ENCODE results near the gene ATF5.

ATF5 gene

DNA sequence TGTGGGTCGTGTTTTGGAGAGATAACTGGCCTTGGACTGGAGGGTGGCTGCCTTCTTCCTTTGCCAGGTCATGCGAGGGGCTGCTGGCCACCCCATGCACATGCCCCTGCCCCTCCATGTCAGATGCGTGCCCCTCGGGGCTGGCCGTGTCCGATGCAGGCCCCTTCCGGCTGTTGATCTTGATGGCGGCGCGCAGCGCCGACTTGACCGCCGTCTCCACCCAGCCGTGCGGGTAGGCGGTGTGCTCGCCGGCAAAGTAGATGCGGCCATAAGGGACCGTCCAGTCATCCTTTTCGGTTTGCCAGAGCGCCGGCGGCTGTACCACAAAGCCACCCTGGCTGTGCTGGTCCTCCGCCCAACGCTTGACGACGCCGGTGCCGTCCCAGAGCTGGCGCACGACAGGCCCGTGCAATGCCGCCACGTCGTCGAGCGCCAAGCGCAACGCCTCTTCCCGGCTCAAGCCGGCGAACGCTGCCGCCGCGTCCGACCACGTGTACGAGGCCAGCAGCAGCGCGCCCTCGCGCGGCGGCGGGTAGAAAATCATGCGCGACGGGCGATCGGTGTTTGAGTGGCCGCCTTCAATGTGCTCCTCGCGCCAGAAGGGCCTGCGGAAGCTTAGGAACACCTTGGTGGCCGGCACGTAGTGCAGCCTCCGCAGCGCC lies 39.2 kb upstream of the ATF5 start:
- no peaks in the 10 kb centered on the region for H3K36me3 Mint-ChIP-seq
- H3K4me1 Mint-ChIP-seq: peaks cover 61% of the 10 kb centered on the region
- H3K27ac Mint-ChIP-seq: peak overlapping the region; percentile 67
- DNase-seq (ENCODE audit: low spot score in 2 of 2) (peak in 1 of 2 donors; percentile 65), ATAC-seq (peak; percentile 54)
- H3K4me3 Mint-ChIP-seq: peak overlapping the region; percentile 92
- H3K9me3 Mint-ChIP-seq: no peaks in the 10 kb centered on the region

DNA sequence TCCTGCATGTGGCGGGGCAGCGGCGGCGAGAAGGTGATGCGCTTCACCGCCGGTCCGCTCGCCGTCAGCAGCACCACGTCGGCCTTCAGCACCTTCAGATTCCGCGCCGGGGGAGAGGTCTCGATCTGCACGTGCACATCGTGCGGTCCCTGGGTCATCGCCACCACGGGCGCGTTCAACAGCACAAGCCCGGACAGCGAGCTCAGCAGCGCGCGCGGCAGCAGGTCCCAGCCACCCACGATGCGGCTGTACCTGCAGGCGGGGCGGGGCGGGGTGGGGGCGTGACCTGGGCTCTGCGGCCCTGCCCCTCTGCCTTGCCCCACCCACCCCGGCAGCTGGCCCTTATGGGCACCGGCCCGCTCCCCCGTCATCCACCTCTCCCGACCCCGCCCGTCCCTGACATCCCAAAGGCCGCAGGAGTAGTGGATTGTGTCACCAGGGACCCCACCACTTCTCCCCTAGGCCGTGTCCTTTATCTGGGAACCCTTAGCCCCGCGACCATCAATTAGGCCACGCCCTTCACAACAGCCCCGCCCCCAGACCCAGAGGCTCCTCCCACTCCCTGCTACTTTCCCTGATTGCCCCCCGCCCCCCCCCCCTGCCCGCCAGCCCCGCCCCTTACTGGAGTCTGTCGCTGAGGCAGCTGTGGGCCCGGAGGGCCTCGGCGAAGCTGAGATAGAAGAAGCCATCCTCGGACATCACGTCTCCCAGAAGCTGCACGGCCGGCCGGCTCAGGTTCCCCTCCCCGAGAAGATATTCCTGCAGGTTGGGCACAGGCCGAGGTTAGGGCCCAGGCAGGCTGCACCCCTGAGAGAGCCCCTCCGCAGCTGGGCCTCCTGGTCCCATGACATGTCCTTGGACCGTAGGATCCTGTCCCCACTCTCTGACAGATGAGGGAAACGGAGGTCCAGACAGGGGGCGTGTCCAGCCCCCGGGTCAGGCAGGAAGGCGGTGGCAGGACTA lies 38.4 kb upstream of the ATF5 start:
- H3K4me1 Mint-ChIP-seq: peaks cover 69% of the 10 kb centered on the region
- no peaks in the 10 kb centered on the region for H3K9me3 Mint-ChIP-seq
- no peaks in the 10 kb centered on the region for H3K36me3 Mint-ChIP-seq
- peak overlapping the region; percentile 99 for H3K27ac Mint-ChIP-seq
- peak overlapping the region; percentile 92 for H3K4me3 Mint-ChIP-seq
- DNase-seq (ENCODE audit: low spot score in 2 of 2) (peak in 1 of 2 donors; percentile 84), ATAC-seq (peak; percentile 58)

- DNase-seq (ENCODE audit: low spot score in 2 of 2) (no peak), ATAC-seq (no peak)
- Mint-ChIP-seq H3K9me3 (no peaks in the 10 kb centered on the region), H3K36me3 (no peaks in the 10 kb centered on the region), H3K4me3 (peak overlapping the region; percentile 92), H3K4me1 (peaks cover 76% of the 10 kb centered on the region), H3K27ac (peak overlapping the region; percentile 99)
Measured at GRCh38 chr19:49891393-49891792, 37.6 kb upstream of the ATF5 start.

DNA sequence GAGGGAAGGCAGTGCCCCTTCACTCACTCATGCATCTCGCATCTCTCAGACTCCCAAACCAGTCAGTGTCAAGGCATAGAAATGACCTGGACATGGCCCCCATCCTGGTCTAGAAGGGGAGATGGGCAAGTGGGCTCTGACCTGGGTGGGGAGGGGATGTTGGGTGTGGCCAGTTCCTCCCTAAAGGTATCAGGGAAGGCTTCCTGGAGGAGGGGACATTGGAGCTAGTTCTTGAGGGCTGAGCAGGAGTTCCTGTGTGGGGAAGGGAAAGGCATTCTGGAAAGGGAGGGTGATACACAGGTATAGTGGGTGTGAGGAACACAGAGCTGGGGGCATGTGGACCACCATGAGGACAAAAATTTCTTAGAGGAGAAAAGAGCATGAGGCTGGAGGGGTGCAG lies 36.3 kb upstream of the ATF5 start:
- no peak for ATAC-seq
- H3K4me3 Mint-ChIP-seq: peak overlapping the region; percentile 92
- DNase-seq (ENCODE audit: low spot score in 2 of 2): no peak
- no peaks in the 10 kb centered on the region for H3K9me3 Mint-ChIP-seq
- H3K36me3 Mint-ChIP-seq: no peaks in the 10 kb centered on the region
- peaks cover 89% of the 10 kb centered on the region for H3K4me1 Mint-ChIP-seq
- H3K27ac Mint-ChIP-seq: peak overlapping the region; percentile 99

DNA sequence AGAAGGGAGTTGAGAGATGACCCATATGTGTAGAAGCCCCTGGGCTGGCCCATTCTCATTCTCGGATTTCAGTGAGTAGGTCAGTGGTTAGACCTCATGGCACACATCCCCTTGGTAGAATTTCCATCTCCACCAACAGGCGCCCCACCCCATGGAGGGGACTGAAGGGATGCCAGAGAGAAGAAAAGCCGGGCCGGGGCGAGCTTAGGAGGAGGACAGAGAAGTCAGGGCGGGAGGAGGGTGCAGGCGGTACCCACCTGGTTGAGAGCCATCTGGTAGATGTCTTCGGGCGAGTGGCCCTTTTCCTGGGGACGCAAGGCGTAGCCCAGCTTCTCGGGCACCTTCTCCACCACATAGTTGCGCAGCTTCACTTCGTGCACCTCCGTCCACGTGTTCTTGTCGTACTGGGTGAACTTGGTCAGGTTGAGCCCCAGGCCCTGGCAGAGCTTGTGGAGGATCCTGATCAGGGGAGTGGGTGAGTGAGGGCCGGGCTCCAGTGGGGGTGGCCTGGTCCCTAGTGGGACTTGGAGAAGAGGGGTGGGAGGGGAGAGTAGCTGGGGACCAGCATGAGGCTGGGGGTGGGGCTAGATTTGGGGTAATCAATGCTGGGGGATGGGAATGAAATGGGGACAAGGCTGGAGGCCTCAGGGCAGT lies 34.9 kb upstream of the ATF5 start:
- ATAC-seq: peak; percentile 5
- H3K9me3 Mint-ChIP-seq: no peaks in the 10 kb centered on the region
- no peak for DNase-seq (ENCODE audit: low spot score in 2 of 2)
- H3K4me3 Mint-ChIP-seq: peak overlapping the region; percentile 92
- H3K4me1 Mint-ChIP-seq: peaks cover 84% of the 10 kb centered on the region
- H3K27ac Mint-ChIP-seq: peak overlapping the region; percentile 99
- no peaks in the 10 kb centered on the region for H3K36me3 Mint-ChIP-seq

DNA sequence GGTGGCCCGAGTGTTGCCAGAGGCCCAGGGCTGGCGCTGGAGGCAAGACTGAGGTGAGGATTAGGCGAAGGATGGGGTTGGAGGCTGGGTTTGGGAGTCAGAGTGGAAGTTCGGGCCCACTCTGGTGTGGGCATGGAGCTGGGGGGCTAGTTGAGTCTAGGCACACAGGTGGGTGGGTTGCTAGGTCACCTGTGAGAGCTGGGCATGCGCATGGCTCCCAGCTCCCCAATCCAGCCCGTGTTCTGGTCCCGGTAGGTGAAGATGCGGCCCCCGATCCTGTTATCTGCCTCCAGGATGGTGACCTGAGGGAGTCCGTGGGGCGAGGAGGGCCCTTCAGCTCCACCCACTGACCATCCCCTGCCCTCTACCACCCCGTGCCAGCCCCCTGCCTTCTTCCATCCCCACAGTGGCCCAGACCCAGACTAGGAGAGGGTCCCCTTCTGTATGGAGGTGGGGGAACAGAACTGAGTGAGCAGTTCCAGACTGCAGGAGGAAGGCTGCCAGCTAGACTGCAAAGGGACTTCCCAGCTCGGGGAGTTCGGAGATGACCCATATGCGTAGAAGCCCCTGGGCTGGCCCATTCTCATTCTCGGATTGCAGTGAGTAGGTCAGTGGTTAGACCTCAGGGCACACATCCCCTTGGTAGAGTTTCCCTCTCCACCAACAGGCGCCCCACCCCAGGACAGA lies 34.0 kb upstream of the ATF5 start:
- H3K4me1 Mint-ChIP-seq: peaks cover 76% of the 10 kb centered on the region
- DNase-seq (ENCODE audit: low spot score in 2 of 2) (peak; percentile 63 to 85), ATAC-seq (peak; percentile 70)
- H3K36me3 Mint-ChIP-seq: no peaks in the 10 kb centered on the region
- peak overlapping the region; percentile 92 for H3K4me3 Mint-ChIP-seq
- no peaks in the 10 kb centered on the region for H3K9me3 Mint-ChIP-seq
- peak overlapping the region; percentile 99 for H3K27ac Mint-ChIP-seq

GRCh38 chr19:49895566-49896297 lies 33.3 kb upstream of the ATF5 start:
- Mint-ChIP-seq H3K4me3 (peak overlapping the region; percentile 92), H3K27ac (peak overlapping the region; percentile 99), H3K9me3 (no peaks in the 10 kb centered on the region), H3K4me1 (peaks cover 78% of the 10 kb centered on the region), H3K36me3 (peaks cover 5% of the 10 kb centered on the region)
- DNase-seq (ENCODE audit: low spot score in 2 of 2) (peak; percentile 49 to 72), ATAC-seq (peak; percentile 59)

- peak; percentile 70 to 86 for DNase-seq (ENCODE audit: low spot score in 2 of 2)
- Mint-ChIP-seq H3K4me3 (peak within 1 kb of the TSS; percentile 92), H3K36me3 (peaks cover 5% of the 10 kb centered on the region), H3K9me3 (no peaks in the 10 kb centered on the region), H3K4me1 (peaks cover 68% of the 10 kb centered on the region), H3K27ac (peak within 1 kb of the TSS; percentile 99)
- ATAC-seq: peak; percentile 76
Measured at GRCh38 chr19:49896863-49897621, 32.0 kb upstream of the ATF5 start, which contains the start of gene IL4I1. Gene IL4I1, minus strand, starts transcription at chr19:49896887. Its CDS starts 727 bp downstream, at chr19:49896160.

GRCh38 chr19:49904136-49904535 lies 24.9 kb upstream of the ATF5 start:
- H3K9me3 Mint-ChIP-seq: no peaks in the 10 kb centered on the region
- H3K27ac Mint-ChIP-seq: no peak overlapping the region
- no peak for DNase-seq (ENCODE audit: low spot score in 2 of 2)
- H3K4me1 Mint-ChIP-seq: peaks cover 50% of the 10 kb centered on the region
- H3K4me3 Mint-ChIP-seq: no peak overlapping the region
- ATAC-seq: no peak
- peaks cover 45% of the 10 kb centered on the region for H3K36me3 Mint-ChIP-seq

DNA sequence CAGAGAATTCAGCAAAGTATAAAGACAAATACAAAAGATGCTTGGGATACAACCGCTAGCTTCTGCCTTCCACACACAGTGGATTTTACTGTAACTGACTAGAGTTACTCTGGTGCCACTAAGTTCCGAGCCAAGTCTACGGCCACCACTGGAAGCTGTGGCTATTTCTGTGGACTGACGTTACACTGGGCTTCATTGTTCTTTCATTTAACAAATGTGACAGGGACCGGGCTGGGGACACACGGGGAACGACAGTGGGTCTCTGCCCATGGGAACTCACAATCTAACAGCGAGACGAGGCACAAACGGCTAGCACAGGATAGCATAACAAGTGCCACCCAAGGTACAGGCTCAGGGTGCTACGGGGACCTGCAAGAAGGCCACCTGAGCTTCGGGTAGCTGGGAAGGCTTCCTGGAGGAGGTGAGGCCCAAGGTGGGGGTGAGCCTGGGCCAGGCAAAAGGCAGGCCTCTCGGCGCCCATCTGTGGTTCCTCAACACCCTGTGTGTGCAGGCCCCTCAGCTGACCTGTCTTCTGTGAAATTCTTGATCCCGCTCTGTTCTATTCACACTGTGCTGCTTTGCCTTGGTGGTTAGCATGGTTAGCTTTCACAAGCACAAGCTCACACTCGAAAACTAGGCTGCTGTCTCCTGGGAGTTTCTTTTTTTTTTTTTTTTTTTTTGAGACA lies 22.0 kb upstream of the ATF5 start:
- Mint-ChIP-seq H3K36me3 (peaks cover 67% of the 10 kb centered on the region), H3K27ac (peak overlapping the region; percentile 88), H3K4me3 (no peak overlapping the region), H3K9me3 (no peaks in the 10 kb centered on the region), H3K4me1 (peaks cover 62% of the 10 kb centered on the region)
- DNase-seq (ENCODE audit: low spot score in 2 of 2) (no peak), ATAC-seq (no peak)

- H3K4me3 Mint-ChIP-seq: no peak overlapping the region
- no peaks in the 10 kb centered on the region for H3K9me3 Mint-ChIP-seq
- peaks cover 68% of the 10 kb centered on the region for H3K4me1 Mint-ChIP-seq
- H3K27ac Mint-ChIP-seq: peak overlapping the region; percentile 88
- DNase-seq (ENCODE audit: low spot score in 2 of 2) (no peak), ATAC-seq (no peak)
- H3K36me3 Mint-ChIP-seq: peaks cover 76% of the 10 kb centered on the region
Measured at GRCh38 chr19:49907745-49908446, 21.1 kb upstream of the ATF5 start.

DNA sequence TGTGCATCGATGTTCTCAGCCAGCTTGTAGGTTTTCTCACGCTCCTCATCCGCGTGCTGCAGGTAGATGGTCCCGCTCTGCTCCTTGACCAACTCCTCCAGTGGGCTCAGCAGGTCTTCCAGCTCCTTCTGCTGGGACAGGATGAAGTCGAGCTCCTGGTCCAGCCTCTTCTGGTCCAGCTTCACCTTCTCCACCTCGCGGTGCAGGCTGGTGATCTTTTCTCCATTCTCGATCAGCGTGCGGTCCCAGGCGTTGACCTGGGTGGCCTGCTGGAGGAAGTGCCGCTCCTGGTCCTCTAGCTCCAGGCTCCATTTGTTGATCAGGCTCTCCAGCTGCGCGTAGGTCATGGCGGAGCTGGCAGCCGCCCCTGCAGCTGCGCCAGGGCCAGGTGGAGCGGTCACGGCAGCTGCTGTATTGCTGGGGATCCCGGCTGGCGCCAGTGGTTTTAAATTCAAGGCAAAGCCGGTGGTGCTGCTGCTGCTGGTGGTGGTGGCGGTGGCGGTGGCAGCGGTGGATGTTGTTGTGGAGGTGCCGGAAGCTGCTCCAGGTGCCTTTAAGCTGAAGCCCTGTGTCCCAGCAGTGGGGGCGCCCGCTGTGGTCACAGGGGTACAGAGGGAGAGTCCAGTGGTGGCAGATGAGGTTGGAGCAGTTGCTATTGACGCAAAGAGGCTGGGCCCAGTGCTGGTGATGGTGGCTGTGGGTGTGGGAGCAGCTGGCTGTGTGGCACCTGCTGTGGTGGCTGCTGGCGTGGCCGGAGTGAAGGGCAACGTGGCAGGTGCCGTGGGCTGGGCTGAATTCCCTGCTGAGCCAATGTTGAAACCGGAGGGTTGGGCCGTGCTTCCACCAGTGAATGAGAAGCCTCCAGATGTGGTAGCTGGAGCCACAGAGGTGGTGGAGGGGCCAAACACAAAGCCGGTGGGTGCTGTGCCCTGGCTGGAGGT lies 20.3 kb upstream of the ATF5 start:
- no peak for ATAC-seq
- no peak for DNase-seq (ENCODE audit: low spot score in 2 of 2)
- H3K9me3 Mint-ChIP-seq: no peaks in the 10 kb centered on the region
- H3K27ac Mint-ChIP-seq: peak overlapping the region; percentile 88
- H3K36me3 Mint-ChIP-seq: peaks cover 85% of the 10 kb centered on the region
- H3K4me3 Mint-ChIP-seq: no peak overlapping the region
- peaks cover 70% of the 10 kb centered on the region for H3K4me1 Mint-ChIP-seq

Measured in stimulated activated effector memory CD8-positive, alpha-beta T cell treated with anti-CD3 and anti-CD28 coated beads, Interleukin-12 subunit alpha, Interleukin-12 subunit beta, amount 100 ng/mL, for 72 hours (primary cell).